HEK293T (cell line): ENCODE results near the gene TMEM131L.

Experiments
- ARNT ChIP-seq: fragments of 450-650 bp; IDR thresholded peaks from 2 replicates; pipeline ENCODE4 v1.6.1; 2017; ENCODE audit warnings: mild to moderate bottlenecking
- BHLHE40 ChIP-seq: fragments of 450-650 bp; IDR thresholded peaks from 2 replicates; pipeline ENCODE4 v1.6.1; 2016; ENCODE audit warnings: mild to moderate bottlenecking, moderate library complexity, borderline replicate concordance
- FOXA1 ChIP-seq: fragments of 450-650 bp; IDR thresholded peaks from 2 replicates; pipeline ENCODE4 v1.6.1; 2016; ENCODE audit warnings: mild to moderate bottlenecking
- FOXM1 ChIP-seq: fragments of 450-650 bp; IDR thresholded peaks from 2 replicates; pipeline ENCODE4 v1.6.1; 2017; ENCODE audit warnings: mild to moderate bottlenecking, borderline replicate concordance
- HDGF ChIP-seq: fragments of 450-650 bp; IDR thresholded peaks from 2 replicates; pipeline ENCODE4 v1.6.1; 2017; ENCODE audit warnings: antibody characterized with exemption, borderline replicate concordance
- L3MBTL2 ChIP-seq: fragments of 450-650 bp; conservative IDR thresholded peaks from 2 replicates; pipeline ENCODE4 v1.6.1; 2016; ENCODE audit warnings: mild to moderate bottlenecking
- SP1 ChIP-seq: fragments of 450-650 bp; IDR thresholded peaks from 2 replicates; pipeline ENCODE4 v1.6.1; 2017
- TARDBP ChIP-seq: fragments of 450-650 bp; IDR thresholded peaks from 2 replicates; pipeline ENCODE4 v1.6.1; 2016
- ZNF384 ChIP-seq: fragments of 450-650 bp; IDR thresholded peaks from 2 replicates; pipeline ENCODE4 v1.6.1; 2016

GRCh38 chr4:153447175-153447905 lies 18.8 kb upstream of the TMEM131L start:
- TF ChIP-seq TARDBP, result no peak
- TF ChIP-seq ZNF384, result peak; percentile 64
- TF ChIP-seq FOXM1, result no peak
- no peak for TF ChIP-seq ARNT
- TF ChIP-seq BHLHE40, result no peak
- no peak for TF ChIP-seq FOXA1
- TF ChIP-seq L3MBTL2, result no peak
- no peak for TF ChIP-seq SP1
- TF ChIP-seq HDGF, result no peak
